GM10847 (cell line): Measurements from ENCODE around the gene ZBTB40.

Experiments used
- POLR2A ChIP-seq: IDR thresholded peaks from 2 replicates; pipeline ENCODE4 v1.6.1; 2011; ENCODE audit not compliant: insufficient read length; ENCODE audit errors: extremely low read depth

The ZBTB40 gene, protein sequence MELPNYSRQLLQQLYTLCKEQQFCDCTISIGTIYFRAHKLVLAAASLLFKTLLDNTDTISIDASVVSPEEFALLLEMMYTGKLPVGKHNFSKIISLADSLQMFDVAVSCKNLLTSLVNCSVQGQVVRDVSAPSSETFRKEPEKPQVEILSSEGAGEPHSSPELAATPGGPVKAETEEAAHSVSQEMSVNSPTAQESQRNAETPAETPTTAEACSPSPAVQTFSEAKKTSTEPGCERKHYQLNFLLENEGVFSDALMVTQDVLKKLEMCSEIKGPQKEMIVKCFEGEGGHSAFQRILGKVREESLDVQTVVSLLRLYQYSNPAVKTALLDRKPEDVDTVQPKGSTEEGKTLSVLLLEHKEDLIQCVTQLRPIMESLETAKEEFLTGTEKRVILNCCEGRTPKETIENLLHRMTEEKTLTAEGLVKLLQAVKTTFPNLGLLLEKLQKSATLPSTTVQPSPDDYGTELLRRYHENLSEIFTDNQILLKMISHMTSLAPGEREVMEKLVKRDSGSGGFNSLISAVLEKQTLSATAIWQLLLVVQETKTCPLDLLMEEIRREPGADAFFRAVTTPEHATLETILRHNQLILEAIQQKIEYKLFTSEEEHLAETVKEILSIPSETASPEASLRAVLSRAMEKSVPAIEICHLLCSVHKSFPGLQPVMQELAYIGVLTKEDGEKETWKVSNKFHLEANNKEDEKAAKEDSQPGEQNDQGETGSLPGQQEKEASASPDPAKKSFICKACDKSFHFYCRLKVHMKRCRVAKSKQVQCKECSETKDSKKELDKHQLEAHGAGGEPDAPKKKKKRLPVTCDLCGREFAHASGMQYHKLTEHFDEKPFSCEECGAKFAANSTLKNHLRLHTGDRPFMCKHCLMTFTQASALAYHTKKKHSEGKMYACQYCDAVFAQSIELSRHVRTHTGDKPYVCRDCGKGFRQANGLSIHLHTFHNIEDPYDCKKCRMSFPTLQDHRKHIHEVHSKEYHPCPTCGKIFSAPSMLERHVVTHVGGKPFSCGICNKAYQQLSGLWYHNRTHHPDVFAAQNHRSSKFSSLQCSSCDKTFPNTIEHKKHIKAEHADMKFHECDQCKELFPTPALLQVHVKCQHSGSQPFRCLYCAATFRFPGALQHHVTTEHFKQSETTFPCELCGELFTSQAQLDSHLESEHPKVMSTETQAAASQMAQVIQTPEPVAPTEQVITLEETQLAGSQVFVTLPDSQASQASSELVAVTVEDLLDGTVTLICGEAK

DNA sequence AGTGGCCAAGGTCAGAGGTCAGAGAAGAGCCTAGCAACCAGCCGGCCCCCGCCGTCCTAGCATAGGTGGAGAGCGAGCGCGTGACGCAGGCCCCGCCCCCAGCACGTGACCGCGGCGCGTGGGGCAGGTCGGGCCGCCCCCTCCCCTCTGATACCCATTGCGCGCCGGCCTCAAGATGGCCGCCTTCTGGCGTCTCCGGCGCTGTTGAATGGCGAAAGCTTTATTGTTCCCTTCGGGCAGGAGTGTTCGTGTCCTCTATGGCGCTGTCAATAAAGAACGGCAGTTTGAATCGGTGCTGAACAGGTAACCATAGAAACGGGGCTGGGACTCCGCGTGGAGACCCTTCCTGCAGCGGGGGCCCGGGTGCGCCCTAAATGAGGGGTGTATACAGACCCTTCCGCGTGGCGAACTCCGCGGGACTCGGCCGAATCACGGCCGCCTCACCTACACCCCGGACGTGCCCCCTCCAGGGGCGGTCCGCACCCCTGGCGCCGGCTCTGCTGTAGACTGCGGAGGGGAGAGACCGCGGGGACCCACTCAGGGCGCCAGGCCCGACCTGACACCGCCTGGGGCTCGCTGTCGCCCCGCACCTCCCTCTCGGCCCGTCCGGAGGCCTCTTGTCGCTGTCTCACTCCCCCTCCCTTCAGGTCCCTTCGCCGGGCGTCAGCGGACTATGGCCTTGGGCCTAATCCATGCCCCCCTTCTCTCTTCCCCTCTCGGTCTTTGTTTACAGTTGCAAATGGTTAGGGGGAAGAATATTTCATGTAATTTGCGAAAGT, at the start of gene ZBTB40:
Gene ZBTB40 (plus strand): TSS at position 150 of the 779 bp plus-strand sequence. CDS start 38,098 bp downstream, outside the sequence.
- peak; percentile 40 for TF ChIP-seq POLR2A

DNA sequence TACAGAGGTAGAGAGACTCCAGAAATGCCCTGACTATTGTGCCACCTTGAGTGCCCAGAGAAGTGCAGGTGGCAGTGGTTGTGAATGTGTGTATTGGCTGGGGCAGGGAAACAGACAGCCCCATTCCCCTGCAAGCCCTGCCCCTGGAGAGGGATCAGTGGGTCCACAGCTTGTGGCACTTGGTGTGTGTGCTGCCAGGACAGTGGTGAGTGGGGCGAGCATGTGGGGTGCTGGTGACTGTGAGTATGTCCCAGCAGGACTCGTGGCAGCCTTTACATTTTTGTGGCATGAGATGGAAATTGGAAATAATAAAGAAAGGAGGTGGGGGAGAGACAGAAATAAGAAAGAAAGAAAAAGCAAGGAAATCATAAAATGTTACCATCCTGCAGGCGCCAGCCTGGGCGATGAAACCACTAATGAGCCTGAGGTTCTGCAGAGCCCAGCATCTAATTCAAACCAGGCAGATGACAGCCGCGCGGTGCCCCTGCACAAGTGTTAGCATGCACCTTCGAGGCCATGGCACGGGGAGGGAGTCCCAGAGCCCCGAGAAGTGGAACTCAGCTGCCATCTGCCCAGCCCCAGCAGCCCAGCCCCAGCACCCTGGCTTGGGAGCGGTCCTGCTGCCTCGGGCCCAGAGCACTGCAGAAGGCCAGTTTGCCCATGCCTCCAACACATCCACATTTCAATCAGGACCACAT, 49.1 kb upstream of the ZBTB40 start:
- no peak for TF ChIP-seq POLR2A

DNA sequence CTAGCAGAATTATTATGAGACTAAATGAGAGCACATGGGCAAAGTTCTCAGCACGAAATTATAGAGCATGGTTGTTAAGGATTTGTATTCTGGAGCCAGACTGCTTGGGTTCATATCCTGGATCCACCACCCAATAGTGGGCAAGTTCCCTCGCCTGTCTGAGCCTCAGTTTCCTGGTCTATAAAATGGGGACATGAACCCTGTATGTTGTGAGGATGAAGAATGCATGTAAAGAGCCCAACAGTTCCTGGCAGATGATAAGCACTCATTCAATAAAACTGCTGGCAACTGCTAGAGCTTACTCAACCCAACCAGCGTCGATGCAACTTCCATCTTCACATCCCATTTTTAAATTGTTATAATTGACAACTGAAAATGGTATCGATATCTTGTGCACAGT, 47.2 kb upstream of the ZBTB40 start:
- no peak for TF ChIP-seq POLR2A

DNA sequence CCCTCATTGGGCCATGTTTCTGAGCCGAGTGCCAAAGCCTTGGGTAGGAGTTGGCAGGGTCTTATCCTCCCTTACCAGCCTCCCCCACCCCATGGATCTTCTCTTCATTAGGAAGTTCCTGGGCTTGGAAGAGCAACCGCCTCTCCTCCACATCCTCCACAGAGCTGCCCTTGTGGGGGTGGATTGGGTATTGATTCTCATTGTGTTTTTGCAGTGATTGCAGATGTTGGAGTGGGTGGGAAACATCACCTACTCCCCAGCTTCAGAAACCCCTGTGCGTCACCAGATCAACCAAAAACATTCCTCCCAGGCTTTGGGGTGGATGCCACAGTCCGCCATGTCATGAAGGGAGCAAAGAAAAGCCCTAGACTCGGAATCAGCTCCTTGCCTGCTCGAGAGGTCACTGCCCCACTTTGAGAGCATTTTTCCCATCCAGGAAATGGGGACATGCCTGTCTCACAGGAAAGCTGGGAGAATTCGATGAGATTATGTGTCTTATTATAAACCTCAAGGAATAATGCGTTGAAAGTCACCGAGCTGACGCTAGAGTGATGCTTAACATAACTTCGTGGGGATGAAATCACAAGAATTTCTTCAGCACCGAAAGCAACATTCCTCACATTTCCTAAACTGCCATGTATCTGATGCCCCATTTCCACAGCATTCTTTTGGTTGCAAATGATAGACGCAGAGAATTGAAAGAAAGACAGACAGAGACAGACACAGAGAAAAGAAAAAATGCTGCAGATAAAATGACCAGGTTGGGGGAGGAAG, 44.7 kb upstream of the ZBTB40 start:
- no peak for TF ChIP-seq POLR2A

DNA sequence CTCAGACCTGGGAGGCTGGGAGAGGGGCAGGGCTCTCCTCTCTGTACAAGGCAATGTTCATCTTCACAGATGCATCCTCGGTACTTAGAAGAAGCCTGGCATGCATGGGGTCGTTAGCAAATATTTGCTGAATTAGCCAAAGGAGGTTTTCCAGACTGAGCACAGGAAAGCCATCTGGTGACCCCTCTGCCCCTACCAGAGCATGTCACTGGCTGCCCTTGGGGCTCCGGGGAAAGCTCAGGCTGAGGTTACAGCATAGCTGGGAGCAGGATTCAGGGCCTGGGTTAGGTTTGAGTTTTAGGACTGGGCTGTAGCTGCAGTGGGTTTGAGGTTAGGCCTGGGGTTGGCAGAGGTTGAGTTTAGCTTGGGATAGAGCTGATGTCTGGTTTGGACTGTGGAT, 43.4 kb upstream of the ZBTB40 start:
- no peak for TF ChIP-seq POLR2A

DNA sequence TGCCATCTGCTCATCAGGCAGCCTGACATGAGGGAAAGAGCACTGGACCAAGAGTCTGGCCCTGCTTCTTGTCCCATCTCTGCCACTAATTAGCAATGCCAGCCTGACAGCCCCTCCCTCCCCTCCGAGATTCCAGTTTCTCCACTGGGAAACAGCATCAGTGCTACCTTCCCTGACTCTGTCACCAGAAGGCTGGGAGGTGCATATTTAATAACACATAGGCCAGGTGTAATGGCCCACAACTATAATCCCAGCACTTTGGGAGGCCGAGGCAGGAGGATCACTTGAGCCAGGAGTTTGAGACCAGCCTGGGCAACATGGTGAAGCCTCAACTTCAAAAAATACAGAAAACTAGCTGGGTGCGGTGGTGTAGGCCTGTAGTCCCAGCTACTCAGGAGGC, 41.2 kb upstream of the ZBTB40 start:
- no peak for TF ChIP-seq POLR2A

DNA sequence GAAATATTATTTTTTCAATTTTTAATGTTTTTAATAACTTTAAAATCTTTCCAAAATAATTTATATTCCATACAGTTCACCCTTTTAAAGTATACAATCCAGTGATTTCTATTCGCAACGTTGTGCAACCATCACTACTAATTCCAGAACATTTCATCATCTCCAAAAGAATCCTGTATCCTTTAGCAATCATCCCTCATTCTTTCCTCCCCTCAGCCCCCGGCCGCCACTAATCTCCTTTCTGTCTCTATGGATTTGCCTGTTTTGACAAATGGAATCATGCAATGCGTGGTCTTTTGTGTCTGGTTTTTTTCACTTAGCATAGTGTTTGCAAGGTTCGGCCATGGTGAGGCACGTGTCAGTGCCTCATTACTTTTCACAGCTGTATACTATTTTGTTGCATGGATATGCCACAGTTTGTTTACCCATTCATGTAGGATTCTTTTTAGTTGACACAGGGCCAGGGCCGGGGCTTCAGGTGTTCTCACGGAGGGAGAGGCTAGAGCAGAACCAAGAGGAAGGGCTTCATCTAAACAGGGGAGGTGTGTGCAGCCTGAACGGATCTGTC, 40.6 kb upstream of the ZBTB40 start:
- TF ChIP-seq POLR2A: no peak

DNA sequence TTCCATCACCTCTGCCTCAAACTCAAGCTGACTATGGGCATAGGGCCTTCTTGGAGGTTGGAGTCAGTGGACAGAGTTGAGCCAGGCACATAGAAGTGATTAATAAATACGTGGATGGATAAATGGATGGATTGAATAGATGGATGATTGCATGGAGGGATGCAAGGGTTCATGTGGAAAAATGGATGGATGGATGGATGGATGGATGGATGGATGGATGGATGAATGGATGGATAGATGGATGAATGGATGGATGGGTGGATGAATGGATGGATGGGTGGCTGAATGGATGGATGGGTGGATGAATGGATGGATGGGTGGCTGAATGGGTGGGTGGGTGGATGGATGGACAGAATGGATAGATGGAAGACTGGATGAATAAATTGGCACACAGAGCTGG, 40.1 kb upstream of the ZBTB40 start:
- no peak for TF ChIP-seq POLR2A

DNA sequence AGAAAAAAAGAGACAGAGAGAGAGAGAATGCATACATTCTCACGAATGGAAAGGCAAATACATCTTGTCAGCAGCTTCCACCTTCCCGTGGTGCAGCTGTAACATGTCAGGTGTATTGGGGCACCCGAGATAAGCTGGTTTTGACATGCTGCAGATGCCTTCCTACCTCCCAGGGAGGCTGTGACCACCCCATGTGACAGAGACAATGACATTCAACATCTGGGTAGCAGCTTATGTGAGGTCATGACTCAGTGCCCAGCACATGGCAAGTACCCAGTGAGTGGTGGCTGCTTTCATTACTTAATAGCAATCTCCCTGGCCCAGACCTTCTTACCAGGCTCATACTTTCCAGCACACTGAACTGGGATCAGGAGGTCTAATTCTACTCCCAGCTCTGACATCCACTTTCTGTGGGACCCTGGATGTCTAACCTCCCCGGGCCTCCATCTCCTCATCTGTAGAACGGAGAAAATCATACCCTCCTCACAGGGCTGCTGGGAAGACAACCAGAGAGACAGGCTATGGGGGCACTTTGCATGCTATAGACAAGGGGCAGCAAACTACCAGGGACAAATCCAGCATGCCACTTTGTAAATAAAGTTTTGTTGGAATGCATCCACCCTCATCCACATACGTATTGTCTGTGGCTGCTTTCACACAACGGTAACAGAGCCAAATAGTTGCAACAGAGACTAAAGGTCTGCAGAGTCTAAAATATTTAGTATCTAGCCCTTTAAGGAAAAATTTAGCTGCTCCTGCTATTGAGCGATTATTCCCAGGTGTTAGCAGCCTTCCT, 38.5 kb upstream of the ZBTB40 start:
- TF ChIP-seq POLR2A: no peak

DNA sequence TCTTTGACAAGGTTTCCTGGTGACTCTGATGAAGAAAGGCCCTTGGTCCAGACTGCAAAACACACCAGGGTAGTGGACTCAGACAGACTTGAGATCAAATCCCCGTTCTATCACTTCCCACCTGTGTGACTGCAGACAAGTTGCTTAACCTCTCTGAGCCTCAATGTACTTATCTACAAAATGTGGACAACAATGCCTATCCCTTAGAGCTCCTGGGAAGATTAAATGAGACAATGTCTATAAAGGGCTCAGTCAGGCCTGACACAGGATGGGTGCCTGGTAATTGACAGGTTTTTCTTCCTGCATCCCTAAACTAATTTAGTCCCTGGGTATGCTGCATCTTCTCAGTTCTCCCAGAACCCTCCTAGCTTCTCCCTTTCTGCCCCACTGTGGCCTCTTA, 37.9 kb upstream of the ZBTB40 start:
- no peak for TF ChIP-seq POLR2A

DNA sequence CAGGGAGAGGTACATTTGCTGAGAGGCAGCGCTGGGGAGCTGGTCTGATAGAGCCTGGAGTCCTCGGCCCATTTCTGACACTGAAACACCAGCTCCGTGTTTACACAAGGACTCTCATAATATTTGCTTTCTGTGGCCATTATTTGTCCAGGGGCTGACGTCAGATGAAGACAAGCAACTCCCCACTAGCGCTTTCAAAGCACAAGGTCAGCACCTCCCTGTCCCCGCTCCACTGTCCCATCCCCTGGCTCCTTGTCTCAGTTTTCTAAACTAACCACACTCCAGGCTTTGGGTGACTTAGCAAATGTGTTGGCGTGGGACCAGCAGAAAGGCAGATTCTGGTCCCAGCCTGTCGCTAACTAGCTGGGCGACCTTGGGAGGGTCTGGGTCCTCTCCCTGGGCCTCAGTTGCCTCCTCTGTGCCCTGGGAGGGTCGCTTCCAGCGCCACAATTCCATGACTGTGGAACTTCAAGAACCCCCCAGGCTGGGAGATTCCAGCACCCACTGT, 37.4 kb upstream of the ZBTB40 start:
- no peak for TF ChIP-seq POLR2A

DNA sequence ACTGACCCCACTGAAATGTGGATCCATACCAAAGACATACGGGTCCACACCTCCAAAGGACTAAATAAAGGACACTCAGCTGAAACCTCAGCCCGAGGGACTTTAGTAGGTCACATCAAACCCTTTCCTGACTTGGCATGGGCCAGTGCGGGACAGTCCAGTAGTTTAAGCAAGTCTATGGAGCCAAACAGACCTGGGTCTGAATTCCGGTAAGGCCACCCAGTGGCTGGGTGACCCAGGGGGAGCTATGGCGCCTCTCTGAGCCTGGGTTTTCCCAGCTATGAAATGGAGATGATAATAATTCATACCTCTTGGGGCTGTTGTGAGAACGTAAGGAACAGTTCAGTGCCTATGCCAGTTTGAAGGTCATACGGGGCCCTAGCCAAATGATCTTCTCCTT, 36.2 kb upstream of the ZBTB40 start:
- TF ChIP-seq POLR2A: no peak
